Thyroid gland (tissue), 4 donors: Measurements from ENCODE around the gene RBM4B. TPM values are rescaled to one million over a fixed set of nuclear protein-coding genes. Genes with fewer than 3 reads are reported as not detected.
"Not testable (repeated sequence)": the region's sequence is repeated elsewhere in the genome, so short reads cannot be mapped to it uniquely, and the experiment has no call there.

ENCODE experiments used
- DNase-seq, 2 donors: peaks; one replicate each; pipeline ENCODE4 v3.0.0-alpha.2; 2019
- H3K27ac ChIP-seq, 3 donors: fragments of 200-600 bp; sonication (generic); 1 replicate in 2 of 3; 2 replicates in 1 of 3; pipeline ENCODE4 v1.5.1; 2016 to 2019; ENCODE audit warnings: mild to moderate bottlenecking in 1 of 3, moderate library complexity in 1 of 3
- H3K27me3 ChIP-seq: fragments of 200-600 bp; sonication (generic); one replicate; pipeline ENCODE4 v1.5.1; 2019
- H3K36me3 ChIP-seq, 2 donors: fragments of 200-600 bp; sonication (generic); one replicate each; pipeline ENCODE4 v1.5.1; 2016 to 2019
- H3K4me1 ChIP-seq, 2 donors: fragments of 200-600 bp; sonication (generic); one replicate each; pipeline ENCODE4 v1.5.1; 2017 to 2019
- H3K4me3 ChIP-seq, 3 donors: fragments of 200-600 bp; sonication (generic); replicated peaks in 1 of 3; 1 replicate in 2 of 3; 2 replicates in 1 of 3; pipeline ENCODE4 v1.5.1; 2016; ENCODE audit warnings: mild to moderate bottlenecking in 1 of 3
- H3K9me3 ChIP-seq: fragments of 200-600 bp; sonication (generic); one replicate; pipeline ENCODE4 v1.5.1; 2017
- CTCF ChIP-seq, 6 experiments: fragments of 200-600 bp in 3 of 6; fragments of 450-650 bp in 3 of 6; sonication (generic) in 3 of 6; IDR thresholded peaks; one replicate each; pipeline ENCODE4 v1.5.1; 2016 to 2019; ENCODE audit warnings: antibody characterized with exemption in 6 of 6, mild to moderate bottlenecking in 2 of 6, inconsistent platforms in 1 of 6, moderate library complexity in 1 of 6
- POLR2A ChIP-seq, 2 donors: fragments of 450-650 bp; IDR thresholded peaks; one replicate each; pipeline ENCODE4 v1.6.1; 2017; ENCODE audit warnings: antibody characterized with exemption in 2 of 2, mild to moderate bottlenecking in 2 of 2, moderate library complexity in 1 of 2
- WGBS, 2 donors: methylation state at CpG; one replicate each; pipeline ENCODE4 v1.1.5; 2017; 5-methylcytosine and 5-hydroxymethylcytosine counted together
- intact Hi-C: fragments of 100-400 bp; cut with DNase I; formaldehyde crosslinking; loops from one replicate; pipeline ENCODE4 v1.15.1; 2023
- total RNA-seq, 4 donors: library from RNA; depleted of rRNA; stranded (reverse); fragments of >200 nt; gene quantifications; one replicate each; pipeline ENCODE4 v1.2.3, GENCODE V29; 2016

The RBM4B gene
- 10 to 100 TPM; 16.6 to 24.7 (median 24.2) TPM for total RNA-seq

GRCh38 chr11:66677599-66678375, at the start of gene RBM4B:
RBM4B (minus strand) TSS chr11:66677887; CDS start chr11:66677079, 808 bp downstream.
- 2% methylated on average over 23 to 33 of the region's 61 CpGs for WGBS, 2 donors
- intact Hi-C loops, result loop anchor here (2.0 to 5.0 kb wide), 3 partner anchors 40 to 270 kb away; partner anchors contain the start of gene RBM4
- no peak for TF ChIP-seq CTCF (IDR thresholded peaks at IDR 0.05)
- TF ChIP-seq POLR2A (IDR thresholded peaks at IDR 0.05), result peak; percentile 67 to 86
- peak; percentile 97 for DNase-seq
- peak within 1 kb of the TSS; percentile 66 to 85 (median 79) for H3K27ac ChIP-seq
- H3K9me3 ChIP-seq, result no peaks in the 10 kb centered on the region
- H3K27me3 ChIP-seq, result no peaks in the 10 kb centered on the region
- peaks cover 23 to 34% of the 10 kb centered on the region in 2 donors for H3K4me1 ChIP-seq
- H3K36me3 ChIP-seq, result no peaks in the 10 kb centered on the region
- peak within 1 kb of the TSS; percentile 39 to 49 (median 47) for H3K4me3 ChIP-seq

- Histone ChIP-seq H3K4me1 (peaks cover 0 to 11% of the 10 kb centered on the region in 2 donors), H3K27ac (no peak overlapping the region), H3K4me3 (no peak overlapping the region), H3K27me3 (no peaks in the 10 kb centered on the region), H3K36me3 (no peaks in the 10 kb centered on the region), H3K9me3 (no peaks in the 10 kb centered on the region)
- WGBS, 2 donors, result 71 to 73% methylated on average over 10 of the region's 10 CpGs
- intact Hi-C loops, result no loop called here
- TF ChIP-seq CTCF (IDR thresholded peaks at IDR 0.05) (no peak), POLR2A (IDR thresholded peaks at IDR 0.05) (no peak)
- DNase-seq, result no peak
Measured at GRCh38 chr11:66725647-66726046, 48.0 kb upstream of the RBM4B start.

- TF ChIP-seq POLR2A (IDR thresholded peaks at IDR 0.05), result no peak
- no peak for TF ChIP-seq CTCF (IDR thresholded peaks at IDR 0.05)
- no peaks in the 10 kb centered on the region for H3K9me3 ChIP-seq
- H3K4me1 ChIP-seq, result peaks cover 0 to 11% of the 10 kb centered on the region in 2 donors
- H3K36me3 ChIP-seq, result no peaks in the 10 kb centered on the region
- H3K27me3 ChIP-seq, result no peaks in the 10 kb centered on the region
- H3K4me3 ChIP-seq, result no peak overlapping the region
- no peak for DNase-seq
- intact Hi-C loops, result no loop called here
- WGBS, 2 donors, result 88 to 90% methylated on average over 1 of the region's 1 CpG
- H3K27ac ChIP-seq, result no peak overlapping the region
Measured at GRCh38 chr11:66725114-66725513, 47.4 kb upstream of the RBM4B start.

- peaks cover 0 to 11% of the 10 kb centered on the region in 2 donors for H3K4me1 ChIP-seq
- intact Hi-C loops, H3K27me3 ChIP-seq, DNase-seq, H3K9me3 ChIP-seq, H3K27ac ChIP-seq, H3K36me3 ChIP-seq, H3K4me3 ChIP-seq: not testable (repeated sequence)
- 90 to 100% methylated on average over 4 to 5 of the region's 5 CpGs for WGBS, 2 donors
Measured at GRCh38 chr11:66724167-66724566, 46.5 kb upstream of the RBM4B start.

GRCh38 chr11:66723693-66724092, 46.0 kb upstream of the RBM4B start:
- Histone ChIP-seq H3K27me3 (no peaks in the 10 kb centered on the region), H3K4me1 (peaks cover 0 to 12% of the 10 kb centered on the region in 2 donors), H3K9me3 (no peaks in the 10 kb centered on the region), H3K4me3 (no peak overlapping the region), H3K27ac (no peak overlapping the region), H3K36me3 (no peaks in the 10 kb centered on the region)
- TF ChIP-seq POLR2A (IDR thresholded peaks at IDR 0.05) (no peak), CTCF (IDR thresholded peaks at IDR 0.05) (no peak)
- no peak for DNase-seq
- intact Hi-C loops, result no loop called here
- 94 to 96% methylated on average over 5 of the region's 5 CpGs for WGBS, 2 donors
